ENCODE data around the gene TEF.

DNA sequence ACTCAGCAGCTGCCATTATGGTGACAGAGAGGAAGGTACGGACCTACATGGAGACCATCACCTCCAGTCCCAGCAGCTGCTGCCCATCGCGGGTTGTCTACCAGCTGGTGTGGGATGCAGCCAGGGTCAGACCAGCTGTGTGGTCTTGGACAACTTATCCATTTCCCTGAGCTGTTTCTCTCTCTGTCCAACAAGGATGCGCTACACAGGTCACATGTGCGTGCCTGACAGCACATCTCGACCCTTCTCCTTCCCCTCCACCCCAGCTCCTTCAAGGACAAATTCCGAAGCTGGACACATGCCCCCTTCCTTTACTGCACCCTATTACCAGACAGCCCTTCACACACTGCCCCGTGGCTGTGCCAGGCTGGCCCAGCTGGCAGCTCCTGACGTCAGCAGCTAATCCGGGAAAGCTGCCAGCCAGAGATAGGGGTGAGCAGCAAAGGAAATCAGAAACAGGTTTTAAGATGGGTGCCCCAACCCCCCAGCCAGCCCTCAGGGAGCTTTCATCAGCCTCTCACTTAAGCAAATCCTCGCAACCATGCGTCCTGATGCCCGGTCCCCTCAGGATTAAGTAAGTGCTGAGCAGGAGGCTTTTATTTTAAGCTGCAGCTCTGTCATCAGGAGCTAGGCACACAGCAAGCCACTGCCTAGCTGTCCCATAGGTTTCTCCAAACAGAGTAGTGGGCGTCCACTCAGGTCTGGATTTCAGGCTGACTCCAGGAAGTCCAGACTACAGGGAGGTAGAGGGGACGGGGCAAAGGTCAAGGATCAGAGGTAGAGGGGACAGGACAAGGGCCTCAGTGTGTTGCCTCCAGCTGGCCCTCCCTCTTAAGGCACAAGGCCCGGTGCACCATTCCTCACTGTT, 20.3 kb downstream of the TEF start:
- TF ChIP-seq GATA2 (IDR thresholded peaks at IDR 0.05; ENCODE audit: low read depth, low read length) (no peak), GATA3 (IDR thresholded peaks at IDR 0.05; ENCODE audit: low read depth, low read length) (no peak)

Measured in SH-SY5Y (cell line).